B cell (primary cell): Measurements from ENCODE around the gene TRABD. TPM values are rescaled to one million over a fixed set of nuclear protein-coding genes. Genes with fewer than 3 reads are reported as not detected.
A peak's percentile ranks its signal among the peaks of the same experiment; 100 is the strongest.

Source experiments
- ATAC-seq: fragments of 200-7000 bp; cut with Tn5 transposase; one replicate; pipeline ENCODE4 v1.10.0; 2021; ENCODE audit warnings: low read depth, mild to moderate bottlenecking, moderate number of reproducible peaks, moderate library complexity
- CTCF ChIA-PET: fragments of 350-600 bp; sonication (Branson Sonifier 250); formaldehyde crosslinking; loops from one replicate; lab custom pipeline; 2021; ENCODE audit warnings: antibody characterized with exemption, inconsistent platforms; lab: Charles Lee
- POLR2A ChIA-PET: fragments of 350-600 bp; sonication (Branson Sonifier 250); formaldehyde crosslinking; loops from one replicate; lab custom pipeline; 2021; ENCODE audit warnings: antibody characterized with exemption; lab: Charles Lee
- DNase-seq: peaks from one replicate; pipeline ENCODE4 v3.0.0; 2013
- H2AFZ ChIP-seq: 2 replicates; pipeline ENCODE4 v1.6.1; 2012; ENCODE audit warnings: mild to moderate bottlenecking, low read depth, low read length; ENCODE audit not compliant: insufficient read depth, poor library complexity, severe bottlenecking
- H3K27ac ChIP-seq, 2 donors: 1 replicate in 1 of 2; 2 replicates in 1 of 2; pipeline ENCODE4 v1.5.1; 2012 to 2013; ENCODE audit warnings: low read length in 2 of 2, mild to moderate bottlenecking in 2 of 2, moderate library complexity in 1 of 2
- H3K27me3 ChIP-seq, 4 experiments: fragments of 200-600 bp in 1 of 4; sonication (generic) in 1 of 4; replicated peaks in 1 of 4; 1 replicate in 2 of 4; 2 replicates in 2 of 4; pipeline versions ENCODE4 v1.6.1 to v1.7.0; 2013 to 2016; ENCODE audit warnings: low read length in 3 of 4, mild to moderate bottlenecking in 2 of 4, mixed read lengths in 1 of 4, moderate library complexity in 1 of 4; ENCODE audit not compliant: insufficient read depth in 4 of 4, control insufficient read depth in 3 of 4; ENCODE audit errors: control extremely low read depth in 1 of 4
- H3K36me3 ChIP-seq, 2 experiments: replicated peaks in 1 of 2; 1 replicate in 1 of 2; 2 replicates in 1 of 2; pipeline versions ENCODE4 v1.6.1 to v1.7.1; 2013; ENCODE audit warnings: low read length in 1 of 2; ENCODE audit not compliant: insufficient read depth in 2 of 2, control insufficient read depth in 1 of 2; ENCODE audit errors: control extremely low read depth in 1 of 2, extremely low read depth in 1 of 2
- H3K4me1 ChIP-seq, 2 donors: fragments of 200-600 bp in 1 of 2; sonication (generic) in 1 of 2; 1 replicate in 1 of 2; 2 replicates in 1 of 2; pipeline versions ENCODE4 v1.5.1 to v1.6.1; 2013 to 2017; ENCODE audit warnings: low read length in 2 of 2; ENCODE audit not compliant: control insufficient read depth in 2 of 2, insufficient read depth in 2 of 2
- H3K4me2 ChIP-seq: replicated peaks from 2 replicates; pipeline ENCODE3; 2012; ENCODE audit warnings: mild to moderate bottlenecking, low read depth, low read length; ENCODE audit not compliant: poor library complexity, severe bottlenecking
- H3K4me3 ChIP-seq, 5 experiments: fragments of 200-600 bp in 1 of 5; sonication (generic) in 1 of 5; 1 replicate in 3 of 5; 2 replicates in 2 of 5; pipeline versions ENCODE4 v1.5.1 to v1.7.0; 2011 to 2016; ENCODE audit warnings: low read length in 4 of 5, mild to moderate bottlenecking in 4 of 5, low read depth in 2 of 5, control low read depth in 1 of 5, moderate library complexity in 1 of 5; ENCODE audit not compliant: insufficient read depth in 1 of 5; ENCODE audit errors: control extremely low read depth in 1 of 5, extremely low read depth in 1 of 5
- H3K79me2 ChIP-seq: fragments of 200-600 bp; sonication (generic); one replicate; pipeline ENCODE4 v1.6.0; 2016; ENCODE audit warnings: low read length; ENCODE audit not compliant: control insufficient read depth, insufficient read depth
- H3K9ac ChIP-seq: fragments of 200-600 bp; sonication (generic); 2 replicates; pipeline ENCODE4 v1.6.1; 2017; ENCODE audit warnings: mild to moderate bottlenecking, low read length, moderate library complexity
- H3K9me3 ChIP-seq, 3 donors: one replicate each; pipeline versions ENCODE4 v1.6.1 to v1.7.1; 2013; ENCODE audit warnings: low read length in 2 of 3; ENCODE audit not compliant: control insufficient read depth in 2 of 3, insufficient read depth in 1 of 3; ENCODE audit errors: control extremely low read depth in 1 of 3
- H4K20me1 ChIP-seq: 2 replicates; pipeline ENCODE4 v1.6.0; 2012; ENCODE audit warnings: mild to moderate bottlenecking, low read length; ENCODE audit not compliant: insufficient read depth, control insufficient read depth, poor library complexity, severe bottlenecking
- H3K27ac Mint-ChIP-seq: one replicate; pipeline ENCODE4 v1.8.0; 2021; ENCODE audit warnings: mixed read lengths
- H3K27me3 Mint-ChIP-seq: one replicate; pipeline ENCODE4 v1.8.0; 2021; ENCODE audit warnings: mixed read lengths
- H3K4me1 Mint-ChIP-seq: one replicate; pipeline ENCODE4 v1.8.0; 2021; ENCODE audit warnings: mixed read lengths
- H3K4me3 Mint-ChIP-seq: one replicate; pipeline ENCODE4 v1.8.0; 2021; ENCODE audit warnings: mixed read lengths
- H3K9me3 Mint-ChIP-seq: one replicate; pipeline ENCODE4 v1.8.0; 2022; ENCODE audit warnings: mixed read lengths; ENCODE audit not compliant: insufficient read depth
- CTCF ChIP-seq: fragments of 200-600 bp; IDR thresholded peaks from one replicate; pipeline ENCODE4 v1.8.0; 2022; ENCODE audit warnings: antibody characterized with exemption, mild to moderate bottlenecking
- EZH2 ChIP-seq: IDR thresholded peaks from 2 replicates; pipeline ENCODE4 v1.6.1; 2012; ENCODE audit warnings: borderline replicate concordance, low read depth, mild to moderate bottlenecking, moderate library complexity, low read length; ENCODE audit not compliant: insufficient read depth, poor library complexity, severe bottlenecking
- WGBS: methylation state at CpG from one replicate; pipeline ENCODE4 v1.1.5; 2013; ENCODE audit warnings: missing lambda C conversion rate; ENCODE audit not compliant: insufficient coverage; 5-methylcytosine and 5-hydroxymethylcytosine counted together
- intact Hi-C: fragments of 100-400 bp; cut with micrococcal nuclease; formaldehyde crosslinking; loops from one replicate; pipeline ENCODE4 v1.10.0; 2022
- polyA plus RNA-seq: library from polyadenylated mRNA; depleted of rRNA; stranded (reverse); fragments of >200 nt; gene quantifications from 2 replicates; pipeline ENCODE4 v1.2.3, GENCODE V29; 2012
- total RNA-seq, 2 donors: library from RNA; stranded (reverse); fragments of 120-200 nt in 1 of 2; gene quantifications; 1 replicate in 1 of 2; 2 replicates in 1 of 2; pipeline versions ENCODE4 v1.2.3 to v1.2.4, GENCODE V29; 2013 to 2022

Gene TRABD
- total and polyA plus RNA-seq, 2 donors (not counting 1 experiment from before 2014, with no cell fraction given): 164 to 200 TPM

- Histone ChIP-seq H3K36me3 (peaks cover 0 to 29% of the 10 kb centered on the region in 2 experiments), H2AFZ (peak overlapping the region; percentile 85), H3K9me3 (no peaks in the 10 kb centered on the region), H4K20me1 (peaks cover 73% of the 10 kb centered on the region), H3K27ac (peak overlapping the region; percentile 91 to 96), H3K27me3 (no peaks in the 10 kb centered on the region), H3K79me2 (peaks cover 72% of the 10 kb centered on the region), H3K4me1 (peaks cover 41 to 75% of the 10 kb centered on the region in 2 donors), H3K4me2 (peak overlapping the region; percentile 93), H3K4me3 (peak overlapping the region; percentile 35 to 99 (median 90)), H3K9ac (peak overlapping the region; percentile 88)
- POLR2A ChIA-PET: interaction anchor here (1.6 kb wide), 1 partner anchor 55 kb away, joined by 8 read pairs; no protein-coding TSS in a partner anchor
- ATAC-seq (peak; percentile 46), DNase-seq (no peak)
- CTCF ChIA-PET: interaction anchor here (1.1 to 2.9 kb wide), 3 partner anchors 97 to 376 kb away, joined by 4 to 16 read pairs (median 7); partner anchors contain the start of gene SCO2
- 21% methylated on average over 44 of the region's 53 CpGs for WGBS
- H3K27me3 Mint-ChIP-seq: no peaks in the 10 kb centered on the region
- intact Hi-C loops: loop anchor here (1.0 to 2.0 kb wide), 5 partner anchors 25 to 375 kb away; partner anchors contain the start of genes MAPK11 and SCO2
- no peaks in the 10 kb centered on the region for H3K9me3 Mint-ChIP-seq
- TF ChIP-seq EZH2: no peak
- TF ChIP-seq CTCF: no peak
- H3K4me1 Mint-ChIP-seq: peaks cover 45% of the 10 kb centered on the region
- H3K27ac Mint-ChIP-seq: peak overlapping the region; percentile 99
- H3K4me3 Mint-ChIP-seq: peak overlapping the region; percentile 96
Observed at GRCh38 chr22:50245214-50246072, 59.7 kb downstream of the TRABD start.
